HEK293T (cell line): Measurements from ENCODE around the gene PRND.

ENCODE experiments used
- ARNT ChIP-seq: fragments of 450-650 bp; IDR thresholded peaks from 2 replicates; pipeline ENCODE4 v1.6.1; 2017; ENCODE audit warnings: mild to moderate bottlenecking
- CTBP1 ChIP-seq: fragments of 450-650 bp; IDR thresholded peaks from 2 replicates; pipeline ENCODE4 v1.6.1; 2016; ENCODE audit warnings: borderline replicate concordance
- FOXK2 ChIP-seq: fragments of 450-650 bp; IDR thresholded peaks from 2 replicates; pipeline ENCODE4 v1.6.1; 2016; ENCODE audit warnings: mild to moderate bottlenecking
- FOXM1 ChIP-seq: fragments of 450-650 bp; IDR thresholded peaks from 2 replicates; pipeline ENCODE4 v1.6.1; 2017; ENCODE audit warnings: mild to moderate bottlenecking, borderline replicate concordance
- HDGF ChIP-seq: fragments of 450-650 bp; IDR thresholded peaks from 2 replicates; pipeline ENCODE4 v1.6.1; 2017; ENCODE audit warnings: antibody characterized with exemption, borderline replicate concordance
- L3MBTL2 ChIP-seq: fragments of 450-650 bp; conservative IDR thresholded peaks from 2 replicates; pipeline ENCODE4 v1.6.1; 2016; ENCODE audit warnings: mild to moderate bottlenecking
- LEF1 ChIP-seq: fragments of 450-650 bp; IDR thresholded peaks from 2 replicates; pipeline ENCODE4 v1.6.1; 2017; ENCODE audit warnings: mild to moderate bottlenecking, borderline replicate concordance
- SP1 ChIP-seq: fragments of 450-650 bp; IDR thresholded peaks from 2 replicates; pipeline ENCODE4 v1.6.1; 2017
- SUZ12 ChIP-seq: fragments of 450-650 bp; IDR thresholded peaks from 2 replicates; pipeline ENCODE4 v1.6.1; 2016; ENCODE audit warnings: mild to moderate bottlenecking
- TARDBP ChIP-seq: fragments of 450-650 bp; IDR thresholded peaks from 2 replicates; pipeline ENCODE4 v1.6.1; 2016
- ZNF384 ChIP-seq: fragments of 450-650 bp; IDR thresholded peaks from 2 replicates; pipeline ENCODE4 v1.6.1; 2016
- TF ChIP-seq, protein P1 (sequence below): fragments of 450-650 bp; IDR thresholded peaks from 2 replicates; pipeline ENCODE4 v1.6.1; 2016

DNA sequence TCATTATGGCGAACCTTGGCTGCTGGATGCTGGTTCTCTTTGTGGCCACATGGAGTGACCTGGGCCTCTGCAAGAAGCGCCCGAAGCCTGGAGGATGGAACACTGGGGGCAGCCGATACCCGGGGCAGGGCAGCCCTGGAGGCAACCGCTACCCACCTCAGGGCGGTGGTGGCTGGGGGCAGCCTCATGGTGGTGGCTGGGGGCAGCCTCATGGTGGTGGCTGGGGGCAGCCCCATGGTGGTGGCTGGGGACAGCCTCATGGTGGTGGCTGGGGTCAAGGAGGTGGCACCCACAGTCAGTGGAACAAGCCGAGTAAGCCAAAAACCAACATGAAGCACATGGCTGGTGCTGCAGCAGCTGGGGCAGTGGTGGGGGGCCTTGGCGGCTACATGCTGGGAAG is 22.5 kb upstream of the PRND start:
- TF ChIP-seq FOXM1 (no peak), SP1 (no peak), SUZ12 (no peak), HDGF (no peak), CTBP1 (no peak), TARDBP (no peak), FOXK2 (no peak), L3MBTL2 (no peak), ZNF384 (no peak), LEF1 (no peak), ARNT (no peak)
- TF ChIP-seq, protein P1, sequence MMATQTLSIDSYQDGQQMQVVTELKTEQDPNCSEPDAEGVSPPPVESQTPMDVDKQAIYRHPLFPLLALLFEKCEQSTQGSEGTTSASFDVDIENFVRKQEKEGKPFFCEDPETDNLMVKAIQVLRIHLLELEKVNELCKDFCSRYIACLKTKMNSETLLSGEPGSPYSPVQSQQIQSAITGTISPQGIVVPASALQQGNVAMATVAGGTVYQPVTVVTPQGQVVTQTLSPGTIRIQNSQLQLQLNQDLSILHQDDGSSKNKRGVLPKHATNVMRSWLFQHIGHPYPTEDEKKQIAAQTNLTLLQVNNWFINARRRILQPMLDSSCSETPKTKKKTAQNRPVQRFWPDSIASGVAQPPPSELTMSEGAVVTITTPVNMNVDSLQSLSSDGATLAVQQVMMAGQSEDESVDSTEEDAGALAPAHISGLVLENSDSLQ = no peak
